PC-9 (cell line): Measurements from ENCODE around the gene PDZD4.

Experiments used
- CTCF ChIP-seq: fragments of 200-600 bp; sonication (generic); conservative IDR thresholded peaks from 2 replicates; pipeline ENCODE4 v1.6.1; 2017; ENCODE audit warnings: mixed run types, antibody characterized with exemption, mild to moderate bottlenecking, moderate library complexity
- EZH2 ChIP-seq: fragments of 200-600 bp; sonication (generic); IDR thresholded peaks from 2 replicates; pipeline ENCODE4 v1.8.0; 2017; ENCODE audit warnings: antibody characterized with exemption, low read depth

GRCh38 chrX:153772316-153773217 lies 57.8 kb downstream of the PDZD4 start:
- no peak for TF ChIP-seq CTCF
- no peak for TF ChIP-seq EZH2
